Psoas muscle (tissue), 8 donors: ENCODE measurements around the gene RAB3C. TPM values are rescaled to one million over a fixed set of nuclear protein-coding genes. Genes with fewer than 3 reads are reported as not detected.

Experiments
- ATAC-seq, 4 donors: fragments of 200-7000 bp; cut with Tn5 transposase; one replicate each; pipeline ENCODE4 v1.9.1; 2020; ENCODE audit warnings: moderate library complexity in 3 of 4, mild to moderate bottlenecking in 2 of 4
- DNase-seq, 2 donors: peaks; one replicate each; pipeline ENCODE4 v3.0.0-alpha.2; 2020
- H3K27ac ChIP-seq: fragments of 200-600 bp; one replicate; pipeline ENCODE4 v1.8.0; 2022
- H3K27me3 ChIP-seq, 3 donors: fragments of 200-600 bp in 1 of 3; one replicate each; pipeline versions ENCODE4 v1.6.1 to v1.8.0; 2013 to 2022; ENCODE audit warnings: low read length in 2 of 3, mild to moderate bottlenecking in 2 of 3, moderate library complexity in 1 of 3; ENCODE audit not compliant: insufficient read depth in 3 of 3
- H3K36me3 ChIP-seq, 2 donors: fragments of 200-600 bp in 1 of 2; one replicate each; pipeline versions ENCODE4 v1.6.1 to v1.8.0; 2013 to 2022; ENCODE audit warnings: low read depth in 1 of 2, mild to moderate bottlenecking in 1 of 2, moderate library complexity in 1 of 2; ENCODE audit not compliant: insufficient read depth in 1 of 2
- H3K4me1 ChIP-seq: fragments of 200-600 bp; one replicate; pipeline ENCODE4 v1.8.0; 2022
- H3K4me3 ChIP-seq: fragments of 200-600 bp; one replicate; pipeline ENCODE4 v1.8.0; 2022; ENCODE audit warnings: mild to moderate bottlenecking
- H3K9me3 ChIP-seq: fragments of 200-600 bp; one replicate; pipeline ENCODE4 v1.8.0; 2022
- WGBS, 3 donors: extraction: QIAGEN DNeasy Blood & Tissue Kit; methylation state at CpG; one replicate each; pipeline versions ENCODE4 v1.1.6 to v1.1.7; 2013; 5-methylcytosine and 5-hydroxymethylcytosine counted together
- intact Hi-C, 2 donors: fragments of 100-400 bp; cut with DNase I; formaldehyde crosslinking; loops; one replicate each; pipeline versions ENCODE4 v1.11.0 to v1.14.2; 2022
- polyA plus RNA-seq, 3 donors: library from polyadenylated mRNA; stranded (reverse); fragments of 200-250 nt; gene quantifications; one replicate each; pipeline ENCODE4 v1.2.3, GENCODE V29; 2013
- total RNA-seq, 4 donors: library from RNA; stranded (reverse); fragmentation: NEBNext Ultra II Directional in 2 of 4; extraction: Animal tissue kit (Norgen Biotek cat#: 25700) in 2 of 4; gene quantifications; one replicate each; pipeline versions ENCODE4 v1.2.1 to v1.2.4, GENCODE V29; 2021 to 2023
- TF ChIP-seq, protein P1 (sequence below): fragments of 200-600 bp; IDR thresholded peaks from one replicate; pipeline ENCODE4 v1.8.0; 2022; ENCODE audit warnings: antibody characterized with exemption
- donor health status: healthy with polysubstance abuse.
- donor health status: DM: no; HTN: no; CAD: no; lungs with moderate emphysema.
- donor health status: Bipolar disorder and iron deficiency.
- donor health status: healthy.
- donor health status: DM: yes; HTN: yes; CAD: no.
- donor health status: DM: no; HTN: no; CAD: no.
- donor health status: DM: no; HTN: no; CAD: no.
- donor health status: DM: yes; HTN: yes; CAD: no.

The RAB3C gene
- total and polyA plus RNA-seq, 7 donors = 0.16 to 2.2 (median 0.62) TPM

DNA sequence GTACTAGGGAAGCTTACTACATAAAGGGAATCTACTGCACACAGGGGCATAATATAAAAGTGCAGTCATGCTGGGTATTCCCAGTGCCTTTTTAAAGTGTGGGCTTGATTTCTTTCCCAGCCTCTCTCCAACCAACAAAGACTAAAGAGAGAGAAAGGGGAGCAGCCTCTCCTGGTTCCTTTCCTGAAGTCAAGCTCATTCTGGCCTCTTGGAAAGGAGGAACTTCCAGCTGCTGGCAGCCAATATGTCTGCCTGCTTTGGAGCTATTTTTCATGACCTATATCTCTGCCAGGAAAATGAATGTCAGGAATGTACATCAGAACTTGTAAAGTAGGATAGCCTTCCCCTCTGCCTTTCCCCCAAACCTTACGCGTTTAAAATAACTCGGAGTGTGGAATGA, 57.1 kb downstream of the RAB3C start:
- ATAC-seq = no peak
- intact Hi-C loops = no loop called here
- Histone ChIP-seq H3K4me3 (no peak overlapping the region), H3K27ac (no peak overlapping the region), H3K4me1 (no peaks in the 10 kb centered on the region), H3K27me3 (no peaks in the 10 kb centered on the region), H3K36me3 (no peaks in the 10 kb centered on the region), H3K9me3 (no peaks in the 10 kb centered on the region)
- TF ChIP-seq, protein P1, sequence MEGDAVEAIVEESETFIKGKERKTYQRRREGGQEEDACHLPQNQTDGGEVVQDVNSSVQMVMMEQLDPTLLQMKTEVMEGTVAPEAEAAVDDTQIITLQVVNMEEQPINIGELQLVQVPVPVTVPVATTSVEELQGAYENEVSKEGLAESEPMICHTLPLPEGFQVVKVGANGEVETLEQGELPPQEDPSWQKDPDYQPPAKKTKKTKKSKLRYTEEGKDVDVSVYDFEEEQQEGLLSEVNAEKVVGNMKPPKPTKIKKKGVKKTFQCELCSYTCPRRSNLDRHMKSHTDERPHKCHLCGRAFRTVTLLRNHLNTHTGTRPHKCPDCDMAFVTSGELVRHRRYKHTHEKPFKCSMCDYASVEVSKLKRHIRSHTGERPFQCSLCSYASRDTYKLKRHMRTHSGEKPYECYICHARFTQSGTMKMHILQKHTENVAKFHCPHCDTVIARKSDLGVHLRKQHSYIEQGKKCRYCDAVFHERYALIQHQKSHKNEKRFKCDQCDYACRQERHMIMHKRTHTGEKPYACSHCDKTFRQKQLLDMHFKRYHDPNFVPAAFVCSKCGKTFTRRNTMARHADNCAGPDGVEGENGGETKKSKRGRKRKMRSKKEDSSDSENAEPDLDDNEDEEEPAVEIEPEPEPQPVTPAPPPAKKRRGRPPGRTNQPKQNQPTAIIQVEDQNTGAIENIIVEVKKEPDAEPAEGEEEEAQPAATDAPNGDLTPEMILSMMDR = no peak
- 79 to 93% (median 81%) methylated on average over 3 of the region's 3 CpGs for WGBS, 3 donors
- DNase-seq = no peak

DNA sequence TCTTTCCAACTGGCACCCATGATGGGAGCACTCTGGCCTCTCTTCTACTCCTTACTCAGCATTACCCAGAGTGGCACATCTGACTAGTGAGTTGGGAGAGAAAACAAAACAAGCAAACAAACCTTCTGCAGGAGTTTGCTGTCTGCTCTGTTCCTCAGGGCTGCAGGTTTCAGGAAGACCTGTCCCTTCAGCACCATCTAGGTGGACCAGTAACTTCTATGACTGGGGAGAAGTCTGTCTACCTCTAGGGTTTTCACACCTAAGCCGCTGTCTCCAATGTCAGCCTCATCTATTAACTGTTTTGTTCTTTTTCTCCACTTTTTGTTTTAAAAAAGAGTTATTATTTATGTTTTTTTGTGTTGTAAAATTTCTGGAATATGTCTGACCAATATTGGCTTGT, 58.7 kb downstream of the RAB3C start:
- Histone ChIP-seq H3K4me3 (no peak overlapping the region), H3K36me3 (no peaks in the 10 kb centered on the region), H3K4me1 (no peaks in the 10 kb centered on the region), H3K27ac (no peak overlapping the region), H3K9me3 (no peaks in the 10 kb centered on the region), H3K27me3 (no peaks in the 10 kb centered on the region)
- intact Hi-C loops = no loop called here
- 84 to 93% (median 91%) methylated on average over 1 of the region's 1 CpG for WGBS, 3 donors
- TF ChIP-seq, protein P1 = no peak
- DNase-seq = no peak
- no peak for ATAC-seq

DNA sequence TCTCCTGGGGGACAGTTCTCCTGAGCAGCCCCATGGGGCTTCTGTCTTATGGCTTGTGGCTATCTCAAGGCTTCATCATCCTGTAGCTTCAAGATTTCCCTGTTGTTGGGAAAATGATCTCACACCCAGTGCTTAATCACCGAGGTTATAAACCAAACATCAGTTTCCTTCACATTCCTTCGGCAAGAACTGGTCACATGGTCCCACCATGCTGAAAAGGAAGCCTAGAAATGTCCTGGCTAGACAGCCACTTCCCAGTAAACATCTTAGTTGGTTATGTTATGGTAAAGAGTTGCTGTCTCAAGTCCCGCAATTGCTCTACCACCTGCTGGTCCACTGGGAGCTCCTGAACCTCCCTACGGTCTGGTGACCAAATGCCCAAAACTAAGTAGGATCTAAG, 66.0 kb downstream of the RAB3C start:
- DNase-seq (no peak), ATAC-seq (no peak)
- Histone ChIP-seq H3K9me3 (no peaks in the 10 kb centered on the region), H3K27ac (no peak overlapping the region), H3K4me1 (no peaks in the 10 kb centered on the region), H3K36me3 (no peaks in the 10 kb centered on the region), H3K4me3 (no peak overlapping the region), H3K27me3 (no peaks in the 10 kb centered on the region)
- 70 to 77% (median 75%) methylated on average over 4 of the region's 4 CpGs for WGBS, 3 donors
- TF ChIP-seq, protein P1 = no peak
- intact Hi-C loops = no loop called here

DNA sequence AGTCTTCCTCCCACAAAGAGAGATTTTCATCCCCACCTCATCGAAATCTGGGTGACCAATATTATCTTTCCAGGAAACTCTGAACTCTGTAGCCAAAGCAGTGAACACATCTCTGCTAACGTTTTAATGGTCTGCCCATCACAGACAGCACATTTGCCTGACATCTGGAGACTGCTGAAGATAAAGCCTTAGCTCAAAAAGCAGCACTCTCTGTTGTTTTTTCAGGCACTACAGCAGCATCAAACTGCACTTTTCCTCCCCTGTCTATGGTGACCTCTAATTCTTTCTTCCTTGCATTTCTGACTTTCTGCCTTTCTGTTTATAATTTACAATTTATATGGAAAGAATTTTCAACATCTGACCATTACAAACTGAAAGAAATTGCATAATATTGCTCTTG, 66.8 kb downstream of the RAB3C start:
- intact Hi-C loops = no loop called here
- Histone ChIP-seq H3K4me1 (no peaks in the 10 kb centered on the region), H3K36me3 (no peaks in the 10 kb centered on the region), H3K9me3 (no peaks in the 10 kb centered on the region), H3K27ac (no peak overlapping the region), H3K27me3 (no peaks in the 10 kb centered on the region), H3K4me3 (no peak overlapping the region)
- DNase-seq (no peak), ATAC-seq (no peak)
- WGBS, 3 donors = 26 to 42% (median 36%) methylated on average over 2 of the region's 2 CpGs
- TF ChIP-seq, protein P1 = no peak

DNA sequence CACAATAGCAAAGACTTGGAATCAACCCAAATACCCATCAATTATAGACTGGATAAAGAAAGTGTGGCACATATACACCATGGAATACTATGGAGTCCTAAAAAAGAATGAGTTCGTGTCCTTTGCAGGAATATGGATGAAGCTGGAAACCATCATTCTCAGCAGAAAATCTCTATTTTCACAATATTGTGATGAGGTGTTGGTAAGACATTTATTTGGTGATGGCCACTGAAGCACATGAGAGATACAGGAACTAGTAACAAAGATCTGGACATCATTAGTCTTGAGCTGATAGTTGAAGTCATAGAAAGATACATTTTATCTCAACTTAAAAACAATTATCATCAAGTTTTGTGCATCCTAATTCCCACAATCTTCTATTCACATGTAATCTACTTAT, 70.6 kb downstream of the RAB3C start:
- H3K27ac ChIP-seq = no peak overlapping the region
- TF ChIP-seq, protein P1 = no peak
- no peaks in the 10 kb centered on the region for H3K4me1 ChIP-seq
- H3K36me3 ChIP-seq = no peaks in the 10 kb centered on the region
- no peak for DNase-seq
- WGBS, 3 donors = 83 to 92% (median 90%) methylated on average over 1 of the region's 1 CpG
- intact Hi-C loops = no loop called here
- H3K27me3 ChIP-seq = no peaks in the 10 kb centered on the region
- ATAC-seq = no peak
- no peaks in the 10 kb centered on the region for H3K9me3 ChIP-seq
- H3K4me3 ChIP-seq = no peak overlapping the region
